Omental fat pad (tissue), 4 donors: Measurements from ENCODE around the gene USP54. TPM values are rescaled to one million over a fixed set of nuclear protein-coding genes. Genes with fewer than 3 reads are reported as not detected.

ENCODE experiments used
- ATAC-seq: fragments of 150-250 bp; one replicate; pipeline ENCODE4 v1.9.1; 2016; ENCODE audit warnings: mild to moderate bottlenecking, moderate library complexity; ENCODE audit not compliant: low FRiP score
- DNase-seq: peaks from one replicate; pipeline ENCODE4 v3.0.0-alpha.2; 2019; ENCODE audit warnings: low spot score
- total RNA-seq, 4 donors: library from RNA; depleted of rRNA; stranded (reverse); fragments of >200 nt; gene quantifications; one replicate each; pipeline ENCODE4 v1.1.0, GENCODE V29; 2016
- TF ChIP-seq, protein P1 (sequence below), 3 donors: fragments of 450-650 bp; IDR thresholded peaks; one replicate each; pipeline ENCODE4 v1.5.1; 2016 to 2017; ENCODE audit warnings: antibody characterized with exemption in 3 of 3, mild to moderate bottlenecking in 3 of 3, moderate library complexity in 2 of 3

Gene USP54
- total RNA-seq, 4 donors from 2014 or later = 9.2 to 28.1 (median 20.2) TPM

GRCh38 chr10:73478636-73479035 is 112.5 kb downstream of the USP54 start:
- DNase-seq (no peak), ATAC-seq (no peak)
- TF ChIP-seq, protein P1, sequence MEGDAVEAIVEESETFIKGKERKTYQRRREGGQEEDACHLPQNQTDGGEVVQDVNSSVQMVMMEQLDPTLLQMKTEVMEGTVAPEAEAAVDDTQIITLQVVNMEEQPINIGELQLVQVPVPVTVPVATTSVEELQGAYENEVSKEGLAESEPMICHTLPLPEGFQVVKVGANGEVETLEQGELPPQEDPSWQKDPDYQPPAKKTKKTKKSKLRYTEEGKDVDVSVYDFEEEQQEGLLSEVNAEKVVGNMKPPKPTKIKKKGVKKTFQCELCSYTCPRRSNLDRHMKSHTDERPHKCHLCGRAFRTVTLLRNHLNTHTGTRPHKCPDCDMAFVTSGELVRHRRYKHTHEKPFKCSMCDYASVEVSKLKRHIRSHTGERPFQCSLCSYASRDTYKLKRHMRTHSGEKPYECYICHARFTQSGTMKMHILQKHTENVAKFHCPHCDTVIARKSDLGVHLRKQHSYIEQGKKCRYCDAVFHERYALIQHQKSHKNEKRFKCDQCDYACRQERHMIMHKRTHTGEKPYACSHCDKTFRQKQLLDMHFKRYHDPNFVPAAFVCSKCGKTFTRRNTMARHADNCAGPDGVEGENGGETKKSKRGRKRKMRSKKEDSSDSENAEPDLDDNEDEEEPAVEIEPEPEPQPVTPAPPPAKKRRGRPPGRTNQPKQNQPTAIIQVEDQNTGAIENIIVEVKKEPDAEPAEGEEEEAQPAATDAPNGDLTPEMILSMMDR (IDR thresholded peaks at IDR 0.05) = no peak

DNA sequence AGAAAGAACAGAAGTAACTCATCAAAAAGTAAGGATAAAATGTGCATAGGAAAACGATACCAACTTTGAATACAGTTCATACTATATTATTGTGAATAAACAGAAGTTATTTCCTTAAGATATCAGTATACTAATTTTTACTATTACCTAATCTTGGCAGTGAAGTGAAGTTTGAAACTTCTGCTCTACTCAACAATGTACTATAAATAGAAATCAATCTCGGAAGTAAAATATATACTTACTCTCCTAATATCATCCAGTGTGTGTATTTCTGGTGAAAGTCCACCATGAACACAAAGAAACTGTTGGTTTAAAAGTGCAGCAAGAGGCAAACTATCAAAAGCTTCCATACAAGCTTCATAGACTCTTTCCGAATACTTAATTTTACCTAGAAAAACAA is 119.9 kb downstream of the USP54 start:
- TF ChIP-seq, protein P1 (IDR thresholded peaks at IDR 0.05) = no peak

DNA sequence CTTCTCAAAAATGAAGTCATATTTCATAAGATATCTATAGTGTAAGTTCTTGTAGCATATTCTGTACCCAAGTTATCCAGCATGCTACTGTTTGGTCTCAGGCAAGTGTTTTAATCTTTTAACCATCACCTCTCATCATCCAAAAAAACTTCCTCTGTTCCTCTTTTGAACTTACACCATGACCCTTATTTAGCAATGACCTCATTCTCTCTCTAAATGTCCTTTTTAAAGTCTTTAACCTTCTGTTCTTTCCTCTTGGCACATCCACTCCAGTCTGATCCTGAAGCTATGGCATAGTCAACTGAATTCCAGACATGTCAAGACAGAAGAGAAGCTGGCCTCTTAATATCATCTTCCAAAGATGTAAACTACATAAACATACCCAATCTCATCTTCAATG is 121.6 kb downstream of the USP54 start:
- ATAC-seq = no peak
- no peak for DNase-seq
- TF ChIP-seq, protein P1 (IDR thresholded peaks at IDR 0.05) = no peak

More for the DNA sequence above, 119.9 kb downstream of the USP54 start:
- DNase-seq (no peak), ATAC-seq (no peak)

DNA sequence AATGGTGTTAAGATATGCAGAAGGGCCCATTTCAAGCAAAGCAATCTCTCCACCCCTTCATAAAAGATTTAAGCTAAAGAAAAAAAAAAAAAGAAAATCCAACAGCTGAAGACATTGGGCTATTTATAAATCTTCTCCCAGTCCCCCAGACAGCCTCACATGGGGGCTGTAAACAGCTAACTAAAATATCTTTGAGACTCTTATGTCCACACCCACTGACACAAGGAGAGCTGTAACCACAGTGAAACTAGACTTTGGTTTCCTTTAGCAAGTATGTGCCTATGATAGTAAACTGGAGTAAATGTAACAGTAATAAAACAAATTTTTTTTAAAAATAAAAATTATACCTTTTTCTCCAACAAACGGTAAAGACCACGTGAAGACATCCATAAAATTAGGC is 123.9 kb downstream of the USP54 start:
- TF ChIP-seq, protein P1 (IDR thresholded peaks at IDR 0.05) = no peak
- ATAC-seq (no peak), DNase-seq (no peak)

DNA sequence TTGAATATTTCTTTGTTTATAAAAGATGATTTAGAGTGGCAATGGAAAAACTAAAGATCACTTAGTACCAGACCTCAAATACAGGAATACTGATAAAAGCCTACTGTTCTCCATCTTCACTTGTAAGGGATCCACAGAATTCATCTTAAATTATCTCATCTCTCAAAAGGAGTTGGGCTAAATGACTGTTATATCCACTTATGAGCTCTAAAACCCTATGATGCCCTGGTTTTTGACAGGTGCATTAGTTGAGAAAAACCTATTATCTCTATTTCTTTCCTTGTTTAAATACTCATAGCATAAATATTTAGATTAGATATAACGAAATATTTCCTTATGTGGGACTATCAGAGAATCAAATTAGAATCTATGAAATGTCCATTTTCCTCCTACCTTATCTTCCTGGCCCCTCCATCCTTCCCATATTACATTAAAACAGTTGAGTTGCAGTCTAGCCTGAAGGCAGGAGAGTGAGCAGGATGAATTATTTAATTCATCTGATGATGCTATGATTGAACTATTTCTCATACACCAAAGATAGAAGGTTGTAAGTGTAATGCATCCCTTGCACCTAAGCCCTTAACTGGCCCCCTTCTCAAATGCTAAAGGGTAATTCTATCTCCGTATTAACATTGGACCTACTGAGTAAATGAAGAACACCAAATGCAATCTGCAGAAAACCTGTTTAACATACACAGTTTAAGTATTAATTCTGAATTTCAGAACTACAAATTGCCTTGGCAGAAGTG is 125.0 kb downstream of the USP54 start:
- ATAC-seq (no peak), DNase-seq (no peak)
- TF ChIP-seq, protein P1 (IDR thresholded peaks at IDR 0.05) = no peak

DNA sequence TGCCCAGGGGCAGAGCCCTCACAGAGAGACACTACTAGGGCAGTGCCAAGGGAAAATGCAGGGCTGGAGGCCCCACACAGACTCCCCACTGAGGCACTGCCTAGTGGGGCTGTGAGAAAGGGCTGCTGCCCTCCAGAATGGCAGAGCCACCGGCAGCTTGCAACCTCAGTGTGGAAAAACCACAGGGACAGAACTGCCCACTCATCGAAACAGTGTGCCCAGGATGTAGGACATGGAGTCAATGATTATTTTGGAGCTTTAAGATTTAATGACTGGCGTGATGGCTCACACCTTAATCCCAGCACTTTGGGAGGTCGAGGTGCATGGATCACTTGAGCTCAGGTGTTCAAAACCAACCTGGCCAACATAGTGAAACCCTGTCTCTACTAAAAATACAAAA is 130.2 kb downstream of the USP54 start:
- ATAC-seq = no peak
- TF ChIP-seq, protein P1 (IDR thresholded peaks at IDR 0.05) = no peak
- DNase-seq = no peak

- TF ChIP-seq, protein P1 (IDR thresholded peaks at IDR 0.05) = no peak
- ATAC-seq (no peak), DNase-seq (no peak)
Observed at GRCh38 chr10:73459683-73460314, 131.3 kb downstream of the USP54 start.
